Adrenal gland (tissue), 12 donors: ENCODE results near the gene HELZ. TPM values are rescaled to one million over a fixed set of nuclear protein-coding genes. Genes with fewer than 3 reads are reported as not detected.

Experiments
- DNase-seq, 7 donors: peaks; one replicate each; pipeline ENCODE4 v3.0.0-alpha.2; 2019 to 2020
- H3K27ac ChIP-seq, 5 donors: fragments of 200-600 bp; sonication (generic) in 4 of 5; 1 replicate in 3 of 5; 2 replicates in 2 of 5; pipeline versions ENCODE4 v1.5.1 to v1.8.0; 2016 to 2020; ENCODE audit warnings: mild to moderate bottlenecking in 1 of 5
- H3K27me3 ChIP-seq: fragments of 200-600 bp; 2 replicates; pipeline ENCODE4 v1.8.0; 2021
- H3K36me3 ChIP-seq, 2 donors: fragments of 200-600 bp; replicated peaks in 1 of 2; 1 replicate in 1 of 2; 2 replicates in 1 of 2; pipeline versions ENCODE4 v1.5.1 to v1.8.0; 2018 to 2022
- H3K4me1 ChIP-seq, 2 donors: fragments of 200-600 bp; replicated peaks in 1 of 2; 1 replicate in 1 of 2; 2 replicates in 1 of 2; pipeline versions ENCODE4 v1.5.1 to v1.8.0; 2018 to 2021
- H3K4me3 ChIP-seq, 4 donors: fragments of 200-600 bp; sonication (generic) in 3 of 4; one replicate each; pipeline ENCODE4 v1.5.1; 2016 to 2018
- H3K9me3 ChIP-seq, 3 donors: fragments of 200-600 bp; sonication (generic) in 1 of 3; replicated peaks in 1 of 3; 1 replicate in 2 of 3; 2 replicates in 1 of 3; pipeline versions ENCODE4 v1.5.1 to v1.8.0; 2016 to 2021
- POLR2A ChIP-seq, 2 donors: fragments of 450-650 bp; IDR thresholded peaks; one replicate each; pipeline ENCODE4 v1.6.1; 2017; ENCODE audit warnings: antibody characterized with exemption in 2 of 2, mild to moderate bottlenecking in 2 of 2, moderate library complexity in 1 of 2
- WGBS, 4 donors: extraction: QIAGEN DNeasy Blood & Tissue Kit in 2 of 4; methylation state at CpG; one replicate each; pipeline versions ENCODE4 v1.1.5 to v1.1.7; 2013 to 2017; 5-methylcytosine and 5-hydroxymethylcytosine counted together
- intact Hi-C, 2 donors: fragments of 100-400 bp; cut with DNase I; formaldehyde crosslinking; loops; one replicate each; pipeline versions ENCODE4 v1.14.1 to v1.15.0; 2022 to 2023
- polyA plus RNA-seq, 3 donors: library from polyadenylated mRNA; stranded (reverse); fragments of 200-250 nt in 2 of 3; fragments of 350-450 nt in 1 of 3; fragmentation: Illumina TruSeq in 1 of 3; extraction: RNeasy Lipid Tissue Mini Kit (QIAGEN cat#74804) in 1 of 3; gene quantifications; one replicate each; pipeline ENCODE4 v1.2.3, GENCODE V29; 2013 to 2014
- total RNA-seq, 9 donors: library from RNA; depleted of rRNA in 4 of 9; stranded (reverse); fragments of >200 nt in 4 of 9; fragments of 120-200 nt in 1 of 9; fragmentation: NEBNext Ultra II Directional in 1 of 9; extraction: Animal tissue kit (Norgen Biotek cat#: 25700) in 1 of 9; gene quantifications; one replicate each; pipeline versions ENCODE4 v1.1.0 to v1.2.4, GENCODE V29; 2013 to 2023
- TF ChIP-seq, protein P1 (sequence below), 6 experiments: fragments of 450-650 bp in 4 of 6; fragments of 200-600 bp in 2 of 6; sonication (generic) in 1 of 6; IDR thresholded peaks; 1 replicate in 5 of 6; 2 replicates in 1 of 6; pipeline versions ENCODE4 v1.5.1 to v1.8.0; 2016 to 2021; ENCODE audit warnings: antibody characterized with exemption in 6 of 6, mild to moderate bottlenecking in 2 of 6, moderate library complexity in 1 of 6
- donor health status: healthy with polysubstance abuse.
- donor health status: Bipolar disorder and iron deficiency.
- donor health status: DM: yes; HTN: yes; CAD: no.
- donor health status: DM: no; HTN: no; CAD: no.
- donor health status: DM: no; HTN: no; CAD: no.
- donor health status: DM: yes; HTN: yes; CAD: no.

Gene HELZ
- total and polyA plus RNA-seq, 12 donors, result 3.1 to 88.0 (median 47.9) TPM

DNA sequence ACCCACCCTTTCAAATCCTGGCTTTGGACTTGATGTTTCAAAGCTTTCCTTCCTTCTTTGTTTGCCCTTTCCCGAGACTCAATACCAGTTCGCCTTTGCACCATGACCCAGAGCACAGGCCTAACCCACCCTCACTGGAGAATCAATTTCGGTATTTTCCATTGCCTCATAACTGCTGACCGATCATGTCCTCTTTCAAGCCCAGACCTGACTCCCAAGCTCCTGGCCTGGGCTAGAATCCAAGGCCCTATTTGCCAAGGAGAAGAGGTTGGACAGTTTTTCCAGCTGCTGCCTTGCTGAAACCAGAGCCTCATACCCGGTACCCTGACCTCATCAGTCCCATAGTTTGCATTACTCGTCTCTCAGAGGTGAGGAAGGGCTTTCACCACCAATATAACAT lies 35.3 kb upstream of the HELZ start:
- Histone ChIP-seq H3K27ac (peak overlapping the region in 1 of 5 donors; percentile 7), H3K27me3 (no peaks in the 10 kb centered on the region), H3K36me3 (no peaks in the 10 kb centered on the region), H3K4me1 (no peaks in the 10 kb centered on the region), H3K9me3 (no peaks in the 10 kb centered on the region), H3K4me3 (no peak overlapping the region)
- DNase-seq, result peak; percentile 43 to 69 (median 60)
- 50 to 62% (median 55%) methylated on average over 6 of the region's 6 CpGs for WGBS, 4 donors
- intact Hi-C loops, result no loop called here
- TF ChIP-seq, protein P1, sequence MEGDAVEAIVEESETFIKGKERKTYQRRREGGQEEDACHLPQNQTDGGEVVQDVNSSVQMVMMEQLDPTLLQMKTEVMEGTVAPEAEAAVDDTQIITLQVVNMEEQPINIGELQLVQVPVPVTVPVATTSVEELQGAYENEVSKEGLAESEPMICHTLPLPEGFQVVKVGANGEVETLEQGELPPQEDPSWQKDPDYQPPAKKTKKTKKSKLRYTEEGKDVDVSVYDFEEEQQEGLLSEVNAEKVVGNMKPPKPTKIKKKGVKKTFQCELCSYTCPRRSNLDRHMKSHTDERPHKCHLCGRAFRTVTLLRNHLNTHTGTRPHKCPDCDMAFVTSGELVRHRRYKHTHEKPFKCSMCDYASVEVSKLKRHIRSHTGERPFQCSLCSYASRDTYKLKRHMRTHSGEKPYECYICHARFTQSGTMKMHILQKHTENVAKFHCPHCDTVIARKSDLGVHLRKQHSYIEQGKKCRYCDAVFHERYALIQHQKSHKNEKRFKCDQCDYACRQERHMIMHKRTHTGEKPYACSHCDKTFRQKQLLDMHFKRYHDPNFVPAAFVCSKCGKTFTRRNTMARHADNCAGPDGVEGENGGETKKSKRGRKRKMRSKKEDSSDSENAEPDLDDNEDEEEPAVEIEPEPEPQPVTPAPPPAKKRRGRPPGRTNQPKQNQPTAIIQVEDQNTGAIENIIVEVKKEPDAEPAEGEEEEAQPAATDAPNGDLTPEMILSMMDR (IDR thresholded peaks at IDR 0.05), result no peak
- no peak for TF ChIP-seq POLR2A (IDR thresholded peaks at IDR 0.05)

DNA sequence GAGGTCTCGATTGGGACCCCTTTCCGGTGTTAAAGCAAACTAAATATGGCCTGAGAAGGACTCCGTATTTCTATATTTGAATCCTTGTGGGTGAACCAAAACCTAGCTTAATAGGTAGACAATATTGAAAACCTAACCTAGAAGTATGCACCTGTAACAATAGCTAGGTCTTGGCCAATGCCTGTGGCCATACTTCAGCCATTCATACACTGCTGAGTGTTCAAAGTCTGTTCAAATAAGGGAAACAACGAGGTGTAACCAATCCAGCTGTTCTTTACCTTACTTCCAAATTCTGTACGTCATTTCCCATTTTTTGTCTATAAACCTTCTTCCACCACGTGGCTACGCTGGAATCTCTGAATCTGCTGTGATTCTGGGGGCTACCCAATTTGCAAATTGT lies 34.1 kb upstream of the HELZ start:
- Histone ChIP-seq H3K36me3 (no peaks in the 10 kb centered on the region), H3K27ac (no peak overlapping the region), H3K9me3 (no peaks in the 10 kb centered on the region), H3K4me1 (no peaks in the 10 kb centered on the region), H3K4me3 (no peak overlapping the region), H3K27me3 (no peaks in the 10 kb centered on the region)
- 85 to 90% (median 86%) methylated on average over 7 of the region's 7 CpGs for WGBS, 4 donors
- TF ChIP-seq, protein P1 (IDR thresholded peaks at IDR 0.05), result no peak
- no peak for TF ChIP-seq POLR2A (IDR thresholded peaks at IDR 0.05)
- DNase-seq, result no peak
- intact Hi-C loops, result no loop called here

DNA sequence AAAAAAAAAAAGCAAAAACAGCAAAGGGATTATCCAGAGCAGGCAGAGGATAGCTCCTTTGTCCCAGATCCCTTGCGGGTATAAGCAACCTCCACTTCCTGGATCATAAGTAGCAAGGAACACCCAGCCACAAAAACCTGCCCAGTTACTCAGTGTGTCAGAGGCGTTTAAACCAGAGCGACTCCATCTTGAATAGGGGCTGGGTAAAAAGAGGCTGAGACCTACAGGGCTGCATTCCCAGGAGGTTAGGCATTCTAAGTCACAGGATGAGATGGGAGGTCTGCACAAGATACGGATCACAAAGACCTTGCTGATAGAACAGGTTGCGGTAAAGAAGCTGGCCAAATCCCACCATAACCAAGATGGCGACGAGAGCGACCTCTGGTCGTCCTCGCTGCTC lies 33.4 kb upstream of the HELZ start:
- 90 to 96% (median 93%) methylated on average over 10 of the region's 10 CpGs for WGBS, 4 donors

DNA sequence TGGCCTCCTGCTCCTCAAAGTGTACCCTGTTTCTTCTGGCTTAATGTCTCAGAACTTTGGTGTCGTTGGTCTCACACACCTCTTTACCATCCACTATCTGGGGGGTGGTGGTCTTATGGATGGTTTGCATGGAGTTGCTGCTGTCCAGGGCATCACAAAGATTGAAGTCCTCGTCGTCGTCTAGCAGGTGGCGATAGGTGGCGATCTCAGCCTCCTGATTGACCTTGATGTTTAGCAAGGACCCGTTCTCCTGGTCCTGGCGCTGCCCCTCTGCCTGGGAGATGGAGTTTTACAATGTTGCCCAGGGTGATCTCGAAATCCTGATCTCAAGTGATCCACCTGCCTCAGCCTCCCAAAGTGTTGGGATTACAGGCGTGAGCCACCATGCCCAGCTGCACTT lies 31.1 kb upstream of the HELZ start:
- DNase-seq, result no peak
- Histone ChIP-seq H3K4me1 (no peaks in the 10 kb centered on the region), H3K9me3 (no peaks in the 10 kb centered on the region), H3K36me3 (no peaks in the 10 kb centered on the region), H3K4me3 (no peak overlapping the region), H3K27me3 (no peaks in the 10 kb centered on the region), H3K27ac (no peak overlapping the region)
- WGBS, 4 donors, result 55 to 73% (median 68%) methylated on average over 10 of the region's 10 CpGs
- TF ChIP-seq POLR2A (IDR thresholded peaks at IDR 0.05), result no peak
- TF ChIP-seq, protein P1 (IDR thresholded peaks at IDR 0.05), result no peak
- intact Hi-C loops, result no loop called here

More for the DNA sequence above, 33.4 kb upstream of the HELZ start:
- H3K36me3 ChIP-seq, result no peaks in the 10 kb centered on the region
- DNase-seq, result no peak
- TF ChIP-seq, protein P1 (IDR thresholded peaks at IDR 0.05), result no peak
- TF ChIP-seq POLR2A (IDR thresholded peaks at IDR 0.05), result no peak
- no peaks in the 10 kb centered on the region for H3K9me3 ChIP-seq
- no peak overlapping the region for H3K27ac ChIP-seq
- H3K4me3 ChIP-seq, result no peak overlapping the region
- no peaks in the 10 kb centered on the region for H3K27me3 ChIP-seq
- H3K4me1 ChIP-seq, result no peaks in the 10 kb centered on the region
- intact Hi-C loops, result no loop called here
